Effector CD4-positive, alpha-beta T cell (primary cell): ENCODE measurements around the gene KRTAP10-11.
"Not testable (repeated sequence)": the region's sequence is repeated elsewhere in the genome, so short reads cannot be mapped to it uniquely, and the experiment has no call there.

ENCODE experiments used
- DNase-seq: peaks from one replicate; pipeline ENCODE4 v3.0.0-alpha.2; 2020

Gene KRTAP10-11

GRCh38 chr21:44615911-44616590 is 30.2 kb upstream of the KRTAP10-11 start:
- DNase-seq = no peak

GRCh38 chr21:44616591-44616926 is 29.7 kb upstream of the KRTAP10-11 start:
- no peak for DNase-seq

GRCh38 chr21:44617071-44617501 is 29.1 kb upstream of the KRTAP10-11 start:
- no peak for DNase-seq

- no peak for DNase-seq
These were observed 27.7 kb upstream of the KRTAP10-11 start for GRCh38 chr21:44618504-44618903.

GRCh38 chr21:44618909-44619308 is 27.3 kb upstream of the KRTAP10-11 start:
- peak; percentile 48 for DNase-seq

GRCh38 chr21:44619886-44620285 is 26.3 kb upstream of the KRTAP10-11 start:
- no peak for DNase-seq

GRCh38 chr21:44623575-44623974 is 22.6 kb upstream of the KRTAP10-11 start:
- DNase-seq = no peak

GRCh38 chr21:44625756-44626155 is 20.5 kb upstream of the KRTAP10-11 start:
- DNase-seq = no peak

GRCh38 chr21:44626262-44626661 is 20.0 kb upstream of the KRTAP10-11 start:
- no peak for DNase-seq

- DNase-seq = no peak
These were observed 19.5 kb upstream of the KRTAP10-11 start, which contains the start of gene KRTAP10-9 for GRCh38 chr21:44626673-44627143. Gene KRTAP10-9, plus strand, starts transcription at chr21:44627093. Its CDS starts 79 bp downstream, at chr21:44627172.

GRCh38 chr21:44627181-44627822 is 18.9 kb upstream of the KRTAP10-11 start:
- DNase-seq = not testable (repeated sequence)

GRCh38 chr21:44627831-44628233 is 18.4 kb upstream of the KRTAP10-11 start:
- not testable (repeated sequence) for DNase-seq

GRCh38 chr21:44628707-44629391 is 17.4 kb upstream of the KRTAP10-11 start:
- no peak for DNase-seq

- no peak for DNase-seq
These were observed 15.8 kb upstream of the KRTAP10-11 start for GRCh38 chr21:44630440-44630839.

- DNase-seq = no peak
These were observed 14.1 kb upstream of the KRTAP10-11 start for GRCh38 chr21:44632067-44632466.

- DNase-seq = no peak
These were observed 9.8 kb upstream of the KRTAP10-11 start for GRCh38 chr21:44636209-44637017.

- no peak for DNase-seq
These were observed 9.0 kb upstream of the KRTAP10-11 start, which contains the start of gene KRTAP10-10 for GRCh38 chr21:44637018-44637850. Gene KRTAP10-10, plus strand, starts transcription at chr21:44637356. Its CDS starts 62 bp downstream, at chr21:44637418.

- DNase-seq = not testable (repeated sequence)
These were observed 8.3 kb upstream of the KRTAP10-11 start for GRCh38 chr21:44637851-44638348.

GRCh38 chr21:44638506-44639330 is 7.5 kb upstream of the KRTAP10-11 start:
- not testable (repeated sequence) for DNase-seq

- DNase-seq = no peak
These were observed 6.9 kb upstream of the KRTAP10-11 start for GRCh38 chr21:44639331-44639655.

GRCh38 chr21:44640761-44641160 is 5.5 kb upstream of the KRTAP10-11 start:
- no peak for DNase-seq
